Amniotic epithelial cell (primary cell): ENCODE measurements around the gene GOLGA6L22.
"Not testable (repeated sequence)": the region's sequence is repeated elsewhere in the genome, so short reads cannot be mapped to it uniquely, and the experiment has no call there.

ENCODE experiments used
- DNase-seq: peaks from one replicate; pipeline ENCODE4 v3.0.0-alpha.2; 2010; ENCODE audit warnings: low read depth

GOLGA6L22 gene, protein sequence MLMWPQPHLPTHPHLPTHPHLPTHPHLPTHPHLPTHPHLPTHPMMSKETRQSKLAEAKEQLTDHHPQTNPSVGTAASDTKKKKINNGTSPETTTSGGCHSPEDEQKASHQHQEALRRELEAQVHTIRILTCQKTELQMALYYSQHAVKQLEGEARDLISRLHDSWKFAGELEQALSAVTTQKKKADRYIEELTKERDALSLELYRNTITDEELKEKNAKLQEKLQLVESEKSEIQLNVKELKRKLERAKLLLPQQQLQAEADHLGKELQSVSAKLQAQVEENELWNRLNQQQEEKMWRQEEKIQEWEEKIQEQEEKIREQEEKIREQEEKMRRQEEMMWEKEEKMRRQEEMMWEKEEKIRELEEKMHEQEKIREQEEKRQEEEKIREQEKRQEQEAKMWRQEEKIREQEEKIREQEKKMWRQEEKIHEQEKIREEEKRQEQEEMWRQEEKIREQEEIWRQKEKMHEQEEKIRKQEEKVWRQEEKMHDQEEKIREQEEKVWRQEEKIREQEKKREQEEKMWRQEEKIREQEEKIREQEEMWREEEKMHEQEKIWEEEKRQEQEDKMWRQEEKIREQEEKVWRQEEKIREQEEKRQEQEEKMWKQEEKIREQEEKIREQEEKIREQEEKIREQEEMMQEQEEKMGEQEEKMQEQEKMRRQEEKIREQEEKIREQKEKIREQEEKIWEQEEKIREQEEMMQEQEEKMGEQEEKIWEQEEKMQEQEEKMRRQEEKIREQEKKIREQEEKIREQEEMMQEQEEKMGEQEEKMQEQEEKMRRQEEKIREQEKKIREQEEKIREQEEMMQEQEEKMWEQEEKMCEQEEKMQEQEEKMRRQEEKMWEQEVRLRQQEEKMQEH

DNA sequence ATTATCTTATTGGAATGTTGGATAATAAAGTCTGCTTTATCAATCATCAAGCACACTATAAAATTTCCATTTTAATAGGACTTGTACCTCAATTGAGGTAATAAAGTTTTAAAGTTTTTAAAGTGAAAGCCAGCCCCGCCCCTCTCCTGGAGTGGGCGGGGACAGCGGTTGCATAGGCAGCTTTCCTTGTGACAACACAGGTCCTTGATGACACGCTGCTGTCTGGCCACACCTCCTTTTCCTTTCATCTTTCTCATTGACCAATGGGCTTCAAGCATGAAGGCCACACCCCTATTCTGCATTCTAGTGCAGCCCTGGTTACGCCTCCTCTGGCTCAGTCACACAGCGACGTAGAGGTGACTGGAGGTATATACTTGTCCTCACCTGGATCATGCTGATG is at the start of gene GOLGA6L22:
GOLGA6L22 (plus strand) TSS at position 301 of the 400 bp plus-strand sequence; CDS start at position 392, 91 bp downstream.
- not testable (repeated sequence) for DNase-seq

DNA sequence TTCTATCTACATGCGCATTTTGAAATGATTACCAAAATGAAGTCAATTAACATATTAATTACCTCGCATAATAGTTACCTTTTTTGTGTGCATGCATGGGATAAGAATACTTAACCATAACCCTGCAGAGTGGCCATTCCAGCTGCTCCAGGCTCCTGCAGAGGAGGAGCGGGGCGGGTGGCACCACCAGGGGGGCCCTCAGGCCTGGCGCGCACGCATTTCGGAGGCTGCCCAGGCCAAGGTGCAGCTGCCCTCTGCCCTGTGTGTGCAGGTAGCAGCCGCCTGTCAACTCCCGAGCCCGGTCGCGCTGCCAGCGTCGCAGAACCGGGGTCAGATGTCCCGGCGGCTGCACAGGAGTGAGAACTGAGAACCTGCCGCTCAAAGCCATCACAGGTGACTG is 41.4 kb upstream of the GOLGA6L22 start:
- not testable (repeated sequence) for DNase-seq

DNA sequence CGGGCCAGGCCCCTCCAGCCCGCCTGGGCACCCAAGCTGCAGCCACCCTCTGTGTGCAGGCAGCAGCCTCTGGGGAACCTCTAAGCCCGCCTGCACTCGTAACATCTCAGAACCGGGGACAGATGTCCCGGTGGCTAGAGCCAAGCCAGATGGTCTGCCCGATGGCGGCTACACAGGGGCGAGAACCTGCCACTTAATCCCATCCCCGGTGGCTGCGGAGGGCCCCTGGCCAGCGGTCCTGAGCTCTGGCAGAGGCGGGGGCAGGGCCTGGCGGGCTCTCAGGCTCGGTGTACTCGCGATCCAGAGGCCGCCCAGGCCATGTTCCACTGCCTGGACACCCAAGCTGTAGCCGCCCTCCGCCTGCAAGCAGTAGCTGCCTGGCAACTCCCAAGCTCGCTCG is 40.9 kb upstream of the GOLGA6L22 start:
- DNase-seq = not testable (repeated sequence)

DNA sequence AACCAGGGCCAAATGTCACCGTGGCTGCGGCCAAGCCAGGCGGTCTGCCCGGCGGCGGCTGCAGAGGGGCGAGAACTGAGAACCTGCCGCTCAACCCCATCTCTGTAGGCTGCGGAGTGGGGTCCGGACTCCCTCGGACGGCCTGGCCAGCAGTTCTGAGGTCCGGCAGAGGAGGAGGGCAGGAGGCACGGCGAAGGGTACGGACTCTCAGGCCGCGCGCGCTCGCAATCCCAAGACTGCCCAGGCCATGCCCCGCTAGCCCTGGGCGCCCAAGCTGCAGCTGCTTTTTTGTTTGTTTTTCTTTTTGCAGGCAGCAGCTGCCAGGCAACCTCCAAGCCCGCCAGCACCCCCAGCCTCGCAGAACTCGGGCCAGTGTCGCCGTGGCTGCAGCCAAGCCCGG is 40.5 kb upstream of the GOLGA6L22 start:
- not testable (repeated sequence) for DNase-seq

DNA sequence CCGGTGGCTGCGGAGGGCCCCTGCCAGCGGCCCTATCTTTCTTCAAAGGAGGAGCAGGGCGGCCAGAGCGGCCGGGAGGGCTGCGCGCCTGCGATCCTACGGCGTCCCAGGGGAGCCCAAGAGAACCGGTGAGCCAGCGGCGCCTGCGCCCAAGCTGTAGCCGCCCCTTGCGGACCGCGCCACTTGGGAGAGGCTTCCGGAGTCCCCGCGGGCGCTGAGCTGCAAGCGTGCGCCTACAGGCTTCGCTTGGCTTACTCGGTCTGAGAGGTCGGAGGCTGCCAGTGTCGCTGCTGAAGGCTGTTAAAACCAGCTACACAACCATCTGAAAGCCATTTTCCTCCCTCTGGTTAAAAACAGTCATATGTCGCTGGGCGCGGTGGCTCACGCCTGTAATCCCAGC is 40.0 kb upstream of the GOLGA6L22 start:
- DNase-seq = not testable (repeated sequence)

DNA sequence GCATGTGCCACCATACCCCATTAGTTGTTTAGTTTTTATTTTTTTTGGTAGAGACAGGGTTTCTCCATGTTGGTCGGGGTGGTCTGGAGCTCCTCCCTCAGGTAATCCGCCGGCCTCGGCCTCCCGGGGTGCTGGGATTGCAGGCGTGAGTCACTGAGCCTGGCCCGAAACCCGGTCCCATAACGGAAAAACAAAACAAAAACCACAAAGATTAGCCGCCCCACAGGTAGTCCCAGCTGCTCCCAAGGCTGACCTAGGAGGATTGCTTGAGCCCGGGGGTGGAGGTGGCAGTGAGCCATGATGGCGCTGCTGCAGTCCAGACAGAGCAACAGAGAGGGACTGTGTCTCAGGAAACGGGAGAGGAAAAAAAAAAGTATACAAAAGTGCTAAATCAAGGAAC is 38.4 kb upstream of the GOLGA6L22 start:
- not testable (repeated sequence) for DNase-seq

DNA sequence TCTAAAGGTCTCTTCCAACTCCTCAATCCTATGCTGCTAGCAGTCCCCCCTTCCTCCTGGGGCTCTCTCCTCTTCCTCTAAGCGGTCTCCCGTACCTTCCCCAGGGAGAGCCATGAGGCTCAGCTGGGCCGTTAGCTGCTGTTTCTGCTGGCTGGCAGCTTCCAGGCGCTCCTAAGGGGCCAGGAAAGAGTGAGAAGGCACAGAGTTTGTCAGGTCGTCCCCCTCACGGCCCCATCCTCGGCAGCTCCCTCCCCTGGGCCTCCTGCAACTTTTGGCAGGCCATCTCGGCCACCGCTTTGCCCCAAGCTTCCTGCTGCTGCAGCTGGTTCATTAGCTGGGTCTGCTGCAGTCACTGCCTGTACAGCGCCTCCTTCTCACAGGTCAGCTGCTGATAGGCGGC is 29.3 kb upstream of the GOLGA6L22 start:
- DNase-seq = not testable (repeated sequence)

DNA sequence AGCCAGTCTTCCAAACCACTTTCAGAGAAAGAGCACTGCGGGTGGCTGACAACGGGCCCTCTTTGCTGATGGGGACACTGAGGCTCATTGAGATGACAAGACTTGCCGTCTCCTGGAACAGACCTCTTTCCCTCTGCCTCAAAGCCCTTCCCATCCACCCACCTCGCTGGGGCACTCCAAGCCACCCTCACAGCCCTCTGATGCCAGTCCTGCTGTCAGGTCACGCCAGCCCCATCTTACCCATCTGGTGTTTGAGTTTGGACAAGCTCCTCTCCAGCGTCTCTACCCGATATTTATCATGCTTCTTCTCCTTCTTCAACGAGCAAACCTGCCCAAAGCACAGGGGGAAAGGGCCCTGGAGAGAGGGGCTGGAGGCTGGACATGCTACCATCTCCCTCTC is 27.0 kb upstream of the GOLGA6L22 start:
- DNase-seq = not testable (repeated sequence)

DNA sequence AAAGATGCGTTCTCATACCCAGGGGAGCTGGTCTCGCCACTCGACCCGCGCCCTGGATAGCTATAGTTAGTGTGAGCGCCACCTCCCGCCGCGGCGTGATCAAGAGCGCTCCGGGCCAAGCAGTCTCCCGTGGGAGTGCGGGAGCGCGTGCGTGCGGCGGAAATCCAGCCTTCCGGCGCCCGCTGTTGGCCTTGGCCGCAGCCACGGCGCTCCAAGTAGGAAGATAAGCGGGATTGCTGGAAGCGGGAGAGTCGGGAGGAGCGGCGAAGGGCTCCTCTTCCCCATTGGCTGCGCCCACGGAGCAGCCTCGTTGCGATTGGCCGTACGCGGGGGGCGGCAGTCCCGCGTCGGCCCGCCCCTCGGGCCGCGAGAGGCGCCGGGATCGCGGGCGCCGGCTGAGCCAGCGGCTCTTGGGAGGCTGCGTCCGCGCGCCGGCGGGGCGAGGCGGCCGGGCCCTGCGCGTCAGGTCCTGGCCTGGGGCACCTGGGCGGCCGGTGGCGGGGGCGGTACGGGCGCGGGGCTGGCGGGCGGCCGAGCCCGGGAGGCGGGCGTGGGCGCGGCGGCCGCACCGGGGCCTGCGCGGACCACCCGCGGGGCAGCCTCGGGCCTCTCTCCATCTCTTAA is 35.9 kb downstream of the GOLGA6L22 start:
- peak; percentile 80 for DNase-seq

DNA sequence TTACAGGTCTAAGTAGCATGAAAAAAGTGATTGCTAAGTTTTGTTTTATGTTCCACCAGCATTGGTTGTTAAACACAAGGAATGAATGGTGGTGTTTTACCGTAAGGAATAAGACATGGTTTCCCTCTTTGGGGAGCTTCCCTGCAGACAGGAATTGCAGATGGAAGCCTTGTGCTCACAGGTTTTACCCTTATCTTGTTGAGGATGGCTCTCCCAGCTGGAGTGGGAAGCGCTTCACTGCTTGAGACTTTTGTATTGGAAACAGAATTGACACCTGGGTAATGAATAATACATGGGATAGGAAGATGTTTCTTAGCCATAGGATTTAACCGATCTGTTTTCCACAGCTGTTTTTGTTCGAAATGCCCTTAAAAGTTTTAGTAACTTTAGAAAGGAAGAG is 38.5 kb downstream of the GOLGA6L22 start:
- not testable (repeated sequence) for DNase-seq

DNA sequence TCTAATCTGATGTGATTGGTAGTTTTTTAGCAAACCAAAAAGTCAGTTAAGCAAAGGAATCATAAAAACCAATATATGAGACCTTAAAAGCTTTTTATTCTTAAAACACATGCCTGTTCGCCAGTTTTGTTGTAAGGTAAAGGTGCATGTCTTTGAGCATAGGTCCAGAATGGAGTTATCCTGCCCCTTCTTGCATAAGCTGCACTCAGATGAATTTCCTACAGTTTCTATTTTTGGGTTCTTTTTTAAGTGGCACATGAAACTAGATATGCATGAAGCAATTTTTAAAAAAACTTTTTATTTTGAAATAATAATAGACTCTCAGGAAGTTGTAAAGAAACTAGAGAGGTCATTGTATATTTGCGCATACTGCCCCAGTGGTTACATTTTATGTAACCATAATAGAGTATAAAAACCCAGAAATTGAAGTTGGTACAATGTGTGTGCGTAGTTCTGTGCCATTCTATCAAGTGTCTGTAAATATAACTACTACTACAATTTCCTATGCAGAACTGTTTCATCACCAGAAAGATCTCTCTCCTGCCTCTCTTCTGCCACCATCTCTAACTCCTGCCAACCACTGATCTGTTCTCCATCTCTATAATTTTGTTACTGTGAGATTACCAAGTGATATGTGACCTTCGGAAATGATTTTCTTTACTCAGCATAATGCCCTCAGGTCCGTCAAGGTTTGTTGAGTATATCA is 39.7 kb downstream of the GOLGA6L22 start:
- not testable (repeated sequence) for DNase-seq

DNA sequence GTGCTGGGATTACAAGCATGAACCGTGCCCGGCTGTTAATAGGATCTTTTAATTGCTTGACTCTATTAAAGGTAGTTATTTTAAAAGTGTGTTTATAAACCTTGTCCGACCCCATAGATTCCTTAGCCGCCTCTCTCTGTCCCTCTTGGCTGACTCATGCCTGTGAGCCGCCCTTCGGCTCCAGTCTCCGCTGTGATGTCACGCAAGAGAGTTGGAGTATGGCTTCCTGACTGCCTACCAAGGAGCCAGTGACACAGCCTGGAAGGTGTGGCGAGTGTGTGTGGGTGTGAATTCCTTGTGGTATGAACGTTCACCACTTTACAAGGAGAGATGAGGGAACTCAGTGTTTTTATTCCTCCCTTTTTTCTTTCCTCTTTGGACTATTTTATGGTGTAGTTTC is 43.6 kb downstream of the GOLGA6L22 start:
- DNase-seq = not testable (repeated sequence)

DNA sequence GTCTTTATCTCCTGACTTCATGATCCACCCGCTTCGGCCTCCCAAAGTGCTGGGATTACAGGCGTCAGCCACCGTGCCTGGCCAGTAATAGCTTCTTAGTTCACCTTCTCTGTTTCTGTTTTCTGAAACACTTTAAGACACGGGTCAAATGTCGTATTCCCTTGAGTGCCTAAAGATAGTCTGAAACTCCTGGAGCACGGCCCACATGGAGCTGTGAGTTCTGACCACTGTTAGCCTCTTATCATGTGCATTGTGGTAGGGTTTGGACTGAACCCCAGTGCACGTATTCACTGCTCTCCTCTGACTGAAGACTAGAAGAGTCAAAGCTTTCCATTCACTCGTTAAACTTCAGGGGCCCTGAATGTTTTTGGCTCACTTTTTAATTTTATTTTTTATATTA is 48.3 kb downstream of the GOLGA6L22 start:
- not testable (repeated sequence) for DNase-seq

DNA sequence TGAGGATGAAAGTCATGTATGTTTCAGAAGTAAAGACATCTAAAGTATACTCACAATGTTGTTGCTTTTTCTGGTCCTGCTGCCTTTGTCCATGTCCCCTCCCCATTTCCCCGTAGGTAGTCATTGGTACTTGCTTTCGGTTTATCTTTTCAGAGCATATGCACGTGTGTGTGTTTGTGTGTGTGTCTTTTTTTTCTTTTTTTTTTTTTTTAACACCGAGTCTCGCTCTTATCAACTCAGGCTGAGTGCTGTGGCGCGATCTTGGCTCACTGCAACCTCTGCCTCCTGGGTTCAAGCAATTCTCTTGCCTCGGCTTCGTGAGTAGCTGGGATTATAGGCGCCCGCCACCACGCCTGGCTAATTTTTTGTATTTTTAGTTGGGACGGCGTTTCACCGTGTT is 57.4 kb downstream of the GOLGA6L22 start:
- not testable (repeated sequence) for DNase-seq
